HG02981 (cell line): ENCODE results near the gene FOXO3.
"Not testable (repeated sequence)": the region's sequence is repeated elsewhere in the genome, so short reads cannot be mapped to it uniquely, and the experiment has no call there.

Experiments used
- ATAC-seq: cut with Tn5 transposase; IDR thresholded peaks from one replicate; pipeline ENCODE4 v1.9.1; 2021; ENCODE audit warnings: mild to moderate bottlenecking, moderate library complexity; ENCODE audit not compliant: unreplicated experiment

Gene FOXO3

GRCh38 chr6:108560463-108561308 is at the start of gene FOXO3:
Gene FOXO3 (plus strand): TSS chr6:108560917. CDS start chr6:108561209, 292 bp downstream.
- ATAC-seq: no peak

GRCh38 chr6:108518714-108519576 is 41.8 kb upstream of the FOXO3 start:
- ATAC-seq: no peak

GRCh38 chr6:108521616-108522107 is 39.1 kb upstream of the FOXO3 start:
- no peak for ATAC-seq

GRCh38 chr6:108523697-108524096 is 37.0 kb upstream of the FOXO3 start:
- no peak for ATAC-seq

- ATAC-seq: no peak
Observed at GRCh38 chr6:108524528-108525248, 36.0 kb upstream of the FOXO3 start.

- ATAC-seq: no peak
Observed at GRCh38 chr6:108526739-108527174, 34.0 kb upstream of the FOXO3 start.

GRCh38 chr6:108528878-108529277 is 31.8 kb upstream of the FOXO3 start:
- no peak for ATAC-seq

- ATAC-seq: no peak
Observed at GRCh38 chr6:108531332-108531731, 29.4 kb upstream of the FOXO3 start.

- ATAC-seq: no peak
Observed at GRCh38 chr6:108535114-108535742, 25.5 kb upstream of the FOXO3 start.

GRCh38 chr6:108535920-108536535 is 24.7 kb upstream of the FOXO3 start:
- not testable (repeated sequence) for ATAC-seq

- no peak for ATAC-seq
Observed at GRCh38 chr6:108541843-108542759, 18.6 kb upstream of the FOXO3 start.

GRCh38 chr6:108543175-108543940 is 17.4 kb upstream of the FOXO3 start:
- no peak for ATAC-seq

GRCh38 chr6:108544606-108545005 is 16.1 kb upstream of the FOXO3 start:
- no peak for ATAC-seq

GRCh38 chr6:108546079-108547049 is 14.4 kb upstream of the FOXO3 start:
- no peak for ATAC-seq

- ATAC-seq: no peak
Observed at GRCh38 chr6:108549241-108549640, 11.5 kb upstream of the FOXO3 start.

- ATAC-seq: no peak
Observed at GRCh38 chr6:108549741-108550140, 11.0 kb upstream of the FOXO3 start.

GRCh38 chr6:108550256-108550655 is 10.5 kb upstream of the FOXO3 start:
- no peak for ATAC-seq
